Astrocyte (in vitro differentiated cells and primary cell): ENCODE measurements around the gene CHDH. TPM values are rescaled to one million over a fixed set of nuclear protein-coding genes. Genes with fewer than 3 reads are reported as not detected.

Experiments used
- DNase-seq: peaks from one replicate; pipeline ENCODE4 v3.0.0-alpha.2; 2010; ENCODE audit warnings: low read depth
- FAIRE-seq: peaks from 2 replicates; lab custom pipeline; 2011; peaks lifted over from hg19 to GRCh38; lab: Jason Lieb, UNC
- H2AFZ ChIP-seq: 2 replicates; pipeline ENCODE4 v1.6.0; 2012; ENCODE audit warnings: low read depth, low read length, inconsistent platforms
- H3K27ac ChIP-seq: 2 replicates; pipeline ENCODE4 v1.5.1; 2011; ENCODE audit warnings: low read depth, low read length, inconsistent platforms
- H3K27me3 ChIP-seq: 2 replicates; pipeline ENCODE4 v1.6.0; 2011; ENCODE audit warnings: low read length, inconsistent platforms; ENCODE audit not compliant: insufficient read depth
- H3K36me3 ChIP-seq: 2 replicates; pipeline ENCODE4 v1.5.1; 2011; ENCODE audit warnings: low read length, inconsistent platforms; ENCODE audit not compliant: insufficient read depth
- H3K4me1 ChIP-seq: 2 replicates; pipeline ENCODE4 v1.5.1; 2011; ENCODE audit warnings: low read length, inconsistent platforms; ENCODE audit not compliant: insufficient read depth
- H3K4me2 ChIP-seq: 2 replicates; pipeline ENCODE4 v1.6.0; 2012; ENCODE audit warnings: low read length, inconsistent platforms
- H3K4me3 ChIP-seq: 2 replicates; pipeline ENCODE4 v1.5.1; 2011; ENCODE audit warnings: low read depth, mild to moderate bottlenecking, low read length, inconsistent platforms; ENCODE audit not compliant: insufficient read depth
- H3K79me2 ChIP-seq: 2 replicates; pipeline ENCODE4 v1.6.0; 2012; ENCODE audit warnings: mild to moderate bottlenecking, low read length, inconsistent platforms; ENCODE audit not compliant: insufficient read depth
- H3K9ac ChIP-seq: 2 replicates; pipeline ENCODE4 v1.6.0; 2012; ENCODE audit warnings: mild to moderate bottlenecking, low read length, inconsistent platforms
- H3K9me3 ChIP-seq: 2 replicates; pipeline ENCODE4 v1.5.1; 2012; ENCODE audit warnings: low read depth, mild to moderate bottlenecking, low read length, inconsistent platforms; ENCODE audit not compliant: insufficient read depth
- H4K20me1 ChIP-seq: 2 replicates; pipeline ENCODE4 v1.6.0; 2012; ENCODE audit warnings: low read length, inconsistent platforms; ENCODE audit not compliant: insufficient read depth
- H3K27ac Mint-ChIP-seq: one replicate; pipeline ENCODE4 v1.8.0; 2021; ENCODE audit warnings: mild to moderate bottlenecking, mixed read lengths; ENCODE audit not compliant: unreplicated experiment
- H3K27me3 Mint-ChIP-seq: one replicate; pipeline ENCODE4 v1.8.0; 2021; ENCODE audit warnings: low read depth, mixed read lengths; ENCODE audit not compliant: unreplicated experiment
- H3K36me3 Mint-ChIP-seq: one replicate; pipeline ENCODE4 v1.8.0; 2021; ENCODE audit warnings: low read depth, mixed read lengths; ENCODE audit not compliant: unreplicated experiment
- H3K4me1 Mint-ChIP-seq: one replicate; pipeline ENCODE4 v1.8.0; 2021; ENCODE audit warnings: low read depth, mixed read lengths; ENCODE audit not compliant: unreplicated experiment
- H3K4me3 Mint-ChIP-seq: one replicate; pipeline ENCODE4 v1.8.0; 2021; ENCODE audit warnings: mild to moderate bottlenecking, moderate library complexity, mixed read lengths; ENCODE audit not compliant: unreplicated experiment
- H3K9me3 Mint-ChIP-seq: one replicate; pipeline ENCODE4 v1.8.0; 2021; ENCODE audit warnings: mild to moderate bottlenecking, mixed read lengths; ENCODE audit not compliant: unreplicated experiment
- CTCF ChIP-seq: IDR thresholded peaks from 2 replicates; pipeline ENCODE4 v1.5.1; 2011; ENCODE audit warnings: low read depth, mild to moderate bottlenecking, inconsistent platforms, low read length, moderate library complexity; ENCODE audit not compliant: insufficient read depth
- EZH2 ChIP-seq: IDR thresholded peaks from 2 replicates; pipeline ENCODE4 v1.6.1; 2012; ENCODE audit warnings: mild to moderate bottlenecking, low read length, inconsistent platforms; ENCODE audit not compliant: insufficient read depth
- total RNA-seq: library from RNA; stranded (reverse); gene quantifications from 2 replicates; pipeline ENCODE4 v1.2.1, GENCODE V29; 2021

CHDH gene
- total RNA-seq, 1 donor from 2014 or later, result 0.48 TPM

- Histone ChIP-seq H3K79me2 (no peaks in the 10 kb centered on the region), H3K4me1 (no peaks in the 10 kb centered on the region), H3K27ac (no peak overlapping the region), H3K9me3 (no peaks in the 10 kb centered on the region), H4K20me1 (no peaks in the 10 kb centered on the region), H3K36me3 (no peaks in the 10 kb centered on the region), H3K4me2 (no peak overlapping the region), H3K27me3 (no peaks in the 10 kb centered on the region), H2AFZ (no peak overlapping the region), H3K4me3 (no peak overlapping the region), H3K9ac (no peak overlapping the region)
- Mint-ChIP-seq H3K4me1 (peaks cover 7% of the 10 kb centered on the region), H3K36me3 (no peaks in the 10 kb centered on the region), H3K9me3 (no peaks in the 10 kb centered on the region), H3K27ac (no peak overlapping the region), H3K4me3 (no peak overlapping the region), H3K27me3 (peaks cover 16% of the 10 kb centered on the region)
- DNase-seq (no peak), FAIRE-seq (no peak)
- no peak for TF ChIP-seq CTCF
- TF ChIP-seq EZH2, result no peak
Observed at GRCh38 chr3:53819163-53819868, 26.9 kb downstream of the CHDH start.

- DNase-seq (no peak), FAIRE-seq (no peak)
- no peak for TF ChIP-seq CTCF
- no peak for TF ChIP-seq EZH2
- no peak overlapping the region for H3K27ac ChIP-seq
- H3K27ac Mint-ChIP-seq, result no peak overlapping the region
- no peaks in the 10 kb centered on the region for H3K9me3 ChIP-seq
- H3K27me3 ChIP-seq, result no peaks in the 10 kb centered on the region
- H3K4me3 ChIP-seq, result no peak overlapping the region
- H3K4me1 ChIP-seq, result no peaks in the 10 kb centered on the region
- H3K4me3 Mint-ChIP-seq, result no peak overlapping the region
- H2AFZ ChIP-seq, result no peak overlapping the region
- H3K79me2 ChIP-seq, result no peaks in the 10 kb centered on the region
- no peaks in the 10 kb centered on the region for H3K9me3 Mint-ChIP-seq
- no peak overlapping the region for H3K4me2 ChIP-seq
- no peaks in the 10 kb centered on the region for H4K20me1 ChIP-seq
- peaks cover 6% of the 10 kb centered on the region for H3K4me1 Mint-ChIP-seq
- no peak overlapping the region for H3K9ac ChIP-seq
- no peaks in the 10 kb centered on the region for H3K36me3 Mint-ChIP-seq
- H3K27me3 Mint-ChIP-seq, result peaks cover 16% of the 10 kb centered on the region
- H3K36me3 ChIP-seq, result no peaks in the 10 kb centered on the region
Observed at GRCh38 chr3:53818221-53819162, 27.7 kb downstream of the CHDH start.
